Measurements from ENCODE around the gene JMJD7.

The JMJD7 gene

GRCh38 chr15:41887161-41887560, 59.3 kb downstream of the JMJD7 start:
- DNase-seq, result no peak

All from NCI-H1694 (cell line).